HCEC 1CT (cell line): ENCODE results near the gene ALG2.

Experiments
- DNase-seq: peaks from one replicate; pipeline ENCODE4 v3.0.0-alpha.2; 2017

ALG2 gene

GRCh38 chr9:99171225-99172123 lies 50.3 kb downstream of the ALG2 start:
- no peak for DNase-seq

- no peak for DNase-seq
These were observed 51.6 kb downstream of the ALG2 start for GRCh38 chr9:99169982-99170761.

- DNase-seq = no peak
These were observed 52.7 kb downstream of the ALG2 start for GRCh38 chr9:99169086-99169485.

- DNase-seq = no peak
These were observed 54.0 kb downstream of the ALG2 start for GRCh38 chr9:99167694-99168093.

GRCh38 chr9:99167119-99167518 lies 54.6 kb downstream of the ALG2 start:
- no peak for DNase-seq
